Bronchial epithelial cell (primary cell): Measurements from ENCODE around the gene NCOA7. TPM values are rescaled to one million over a fixed set of nuclear protein-coding genes. Genes with fewer than 3 reads are reported as not detected.
A peak's percentile ranks its signal among the peaks of the same experiment; 100 is the strongest.

Experiments used
- DNase-seq: peaks from one replicate; pipeline ENCODE4 v3.0.0-alpha.2; 2010; ENCODE audit warnings: low read depth
- FAIRE-seq: peaks from 2 replicates; lab custom pipeline; 2011; peaks lifted over from hg19 to GRCh38; lab: Jason Lieb, UNC
- H3K27me3 ChIP-seq: 2 replicates; pipeline ENCODE4 v1.5.1; 2011; ENCODE audit warnings: low read length; ENCODE audit not compliant: control insufficient read depth, insufficient read depth
- H3K36me3 ChIP-seq: 2 replicates; pipeline ENCODE4 v1.5.1; 2011; ENCODE audit warnings: low read length; ENCODE audit not compliant: control insufficient read depth, insufficient read depth
- H3K4me3 ChIP-seq: 2 replicates; pipeline ENCODE4 v1.5.1; 2011; ENCODE audit warnings: mild to moderate bottlenecking, low read depth, low read length, control low read depth
- CTCF ChIP-seq: IDR thresholded peaks from 2 replicates; pipeline ENCODE4 v1.5.1; 2011; ENCODE audit warnings: mild to moderate bottlenecking, moderate library complexity, low read length, control low read depth, inconsistent platforms; ENCODE audit not compliant: insufficient read depth, severe bottlenecking
- total RNA-seq: library from RNA; depleted of rRNA; stranded (reverse); fragments of >200 nt; gene quantifications from 2 replicates; pipeline ENCODE4 v1.2.1, GENCODE V29; 2014

The NCOA7 gene
- total RNA-seq, 1 donor from 2014 or later, result 39.0 TPM

- FAIRE-seq (no peak), DNase-seq (peak; percentile 74)
- no peak for TF ChIP-seq CTCF
- Histone ChIP-seq H3K4me3 (peak within 1 kb of the TSS; percentile 78), H3K27me3 (peaks cover 2% of the 10 kb centered on the region), H3K36me3 (no peaks in the 10 kb centered on the region)
These were observed 41.4 kb upstream of the NCOA7 start, which contains the start of gene HEY2 for GRCh38 chr6:125749173-125749864. TSS of gene HEY2 (plus strand) at chr6:125749632. CDS start at chr6:125749777, 145 bp downstream.

- DNase-seq (no peak), FAIRE-seq (no peak)
- TF ChIP-seq CTCF, result no peak
- H3K4me3 ChIP-seq, result peak overlapping the region; percentile 78
- no peaks in the 10 kb centered on the region for H3K36me3 ChIP-seq
- peaks cover 2% of the 10 kb centered on the region for H3K27me3 ChIP-seq
These were observed 40.7 kb upstream of the NCOA7 start for GRCh38 chr6:125749865-125750691.

GRCh38 chr6:125750692-125751333, 39.9 kb upstream of the NCOA7 start:
- H3K4me3 ChIP-seq, result no peak overlapping the region
- no peaks in the 10 kb centered on the region for H3K36me3 ChIP-seq
- FAIRE-seq (no peak), DNase-seq (no peak)
- peaks cover 2% of the 10 kb centered on the region for H3K27me3 ChIP-seq
- TF ChIP-seq CTCF, result no peak

GRCh38 chr6:125751334-125751916, 39.3 kb upstream of the NCOA7 start:
- DNase-seq, result no peak
- H3K27me3 ChIP-seq, result peaks cover 2% of the 10 kb centered on the region
- H3K4me3 ChIP-seq, result no peak overlapping the region
- H3K36me3 ChIP-seq, result no peaks in the 10 kb centered on the region
- no peak for TF ChIP-seq CTCF
- no peak for FAIRE-seq

GRCh38 chr6:125752773-125753172, 38.0 kb upstream of the NCOA7 start:
- peaks cover 2% of the 10 kb centered on the region for H3K27me3 ChIP-seq
- DNase-seq (no peak), FAIRE-seq (no peak)
- TF ChIP-seq CTCF, result no peak
- H3K36me3 ChIP-seq, result no peaks in the 10 kb centered on the region
- H3K4me3 ChIP-seq, result no peak overlapping the region
